ENCODE results near the gene TFIP11. TPM values are rescaled to one million over a fixed set of nuclear protein-coding genes. Genes with fewer than 3 reads are reported as not detected.

Gene TFIP11
- total and polyA plus RNA-seq, 3 experiments from 2014 or later, result 41.5 to 58.8 (median 53.9) TPM

- no peak for DNase-seq
- Mint-ChIP-seq H3K4me1 (peaks cover 28 to 29% (median 29%) of the 10 kb centered on the region in 3 donors), H3K36me3 (peaks cover 0 to 14% (median 2%) of the 10 kb centered on the region in 3 donors), H3K9me3 (no peaks in the 10 kb centered on the region), H3K4me3 (peak overlapping the region in 1 of 7 donors; percentile 36), H3K27ac (no peak overlapping the region), H3K27me3 (no peaks in the 10 kb centered on the region)
- H3K27ac ChIP-seq (ENCODE audit: low read depth, low read length), result no peak overlapping the region
- H3K9me3 ChIP-seq (ENCODE audit: low read length), result no peaks in the 10 kb centered on the region
- no peak overlapping the region for H3K4me3 ChIP-seq (ENCODE audit: low read length)
- ChIA-PET CTCF (interaction anchor here (1.1 kb wide), 1 partner anchor 127 kb away, joined by 3 read pairs; no protein-coding TSS in a partner anchor), POLR2A (no interaction called here)
- H3K36me3 ChIP-seq (ENCODE audit: insufficient read depth, low read length), result no peaks in the 10 kb centered on the region
- peaks cover 19% of the 10 kb centered on the region for H3K4me1 ChIP-seq (ENCODE audit: insufficient read depth, low read length)
- no peaks in the 10 kb centered on the region for H3K27me3 ChIP-seq (ENCODE audit: insufficient read depth, low read length, poor library complexity, severe bottlenecking)
These were observed 3.7 kb upstream of the TFIP11 start for GRCh38 chr22:26515931-26516330.

- H3K27ac Mint-ChIP-seq, result peak overlapping the region in 3 of 8 donors; percentile 22 to 57 (median 48)
- CTCF ChIA-PET, result interaction anchor here (1.0 to 1.2 kb wide), 3 partner anchors 11 to 143 kb away, joined by 3 to 5 read pairs (median 3); partner anchors contain the start of genes HPS4, MIAT and SRRD
- H3K4me3 ChIP-seq (ENCODE audit: low read length), result no peak overlapping the region
- peaks cover 0 to 26% (median 8%) of the 10 kb centered on the region in 3 donors for H3K36me3 Mint-ChIP-seq
- H3K27me3 Mint-ChIP-seq, result no peaks in the 10 kb centered on the region
- H3K4me1 ChIP-seq (ENCODE audit: insufficient read depth, low read length), result peaks cover 26% of the 10 kb centered on the region
- no peaks in the 10 kb centered on the region for H3K27me3 ChIP-seq (ENCODE audit: insufficient read depth, low read length, poor library complexity, severe bottlenecking)
- H3K9me3 ChIP-seq (ENCODE audit: low read length), result no peaks in the 10 kb centered on the region
- no peak overlapping the region for H3K27ac ChIP-seq (ENCODE audit: low read depth, low read length)
- H3K36me3 ChIP-seq (ENCODE audit: insufficient read depth, low read length), result peaks cover 10% of the 10 kb centered on the region
- peak overlapping the region in 3 of 7 donors; percentile 36 to 99 (median 39) for H3K4me3 Mint-ChIP-seq
- peaks cover 39 to 41% (median 40%) of the 10 kb centered on the region in 3 donors for H3K4me1 Mint-ChIP-seq
- no peak for DNase-seq
- POLR2A ChIA-PET, result interaction anchor here (0.6 to 0.7 kb wide), 2 partner anchors 70 to 144 kb away, joined by 3 to 4 read pairs; no protein-coding TSS in a partner anchor
- no peaks in the 10 kb centered on the region for H3K9me3 Mint-ChIP-seq
These were observed 2.3 kb upstream of the TFIP11 start for GRCh38 chr22:26514419-26515161.

GRCh38 chr22:26513838-26514237, 1.6 kb upstream of the TFIP11 start:
- Histone ChIP-seq H3K4me1 (ENCODE audit: insufficient read depth, low read length) (peaks cover 26% of the 10 kb centered on the region), H3K27ac (ENCODE audit: low read depth, low read length) (no peak overlapping the region), H3K36me3 (ENCODE audit: insufficient read depth, low read length) (peaks cover 17% of the 10 kb centered on the region), H3K9me3 (ENCODE audit: low read length) (no peaks in the 10 kb centered on the region), H3K4me3 (ENCODE audit: low read length) (no peak overlapping the region), H3K27me3 (ENCODE audit: insufficient read depth, low read length, poor library complexity, severe bottlenecking) (no peaks in the 10 kb centered on the region)
- peaks cover 6 to 33% (median 13%) of the 10 kb centered on the region in 3 donors for H3K36me3 Mint-ChIP-seq
- DNase-seq, result no peak
- no peaks in the 10 kb centered on the region for H3K27me3 Mint-ChIP-seq
- POLR2A ChIA-PET, result interaction anchor here (0.9 kb wide), 1 partner anchor 30 kb away, joined by 5 read pairs; the partner anchor contains the start of genes HPS4 and SRRD
- no peaks in the 10 kb centered on the region for H3K9me3 Mint-ChIP-seq
- H3K4me3 Mint-ChIP-seq, result peak overlapping the region in 4 of 7 donors; percentile 99 to 100 (median 99)
- CTCF ChIA-PET, result interaction anchor here (1.0 to 2.0 kb wide), 5 partner anchors 11 to 151 kb away, joined by 3 to 8 read pairs (median 3); partner anchors contain the start of genes HPS4, MIAT and SRRD
- peaks cover 45 to 47% (median 46%) of the 10 kb centered on the region in 3 donors for H3K4me1 Mint-ChIP-seq
- H3K27ac Mint-ChIP-seq, result peak overlapping the region in 4 of 8 donors; percentile 42 to 100 (median 74)

GRCh38 chr22:26508148-26508547, 4.1 kb downstream of the TFIP11 start:
- H3K4me3 ChIP-seq (ENCODE audit: low read length), result no peak overlapping the region
- Mint-ChIP-seq H3K27me3 (no peaks in the 10 kb centered on the region), H3K4me1 (peaks cover 53 to 59% (median 53%) of the 10 kb centered on the region in 3 donors), H3K27ac (no peak overlapping the region), H3K9me3 (no peaks in the 10 kb centered on the region), H3K4me3 (peak overlapping the region in 1 of 7 donors; percentile 34), H3K36me3 (peaks cover 13 to 76% (median 28%) of the 10 kb centered on the region in 3 donors)
- POLR2A ChIA-PET, result no interaction called here
- peaks cover 35% of the 10 kb centered on the region for H3K4me1 ChIP-seq (ENCODE audit: insufficient read depth, low read length)
- peaks cover 57% of the 10 kb centered on the region for H3K36me3 ChIP-seq (ENCODE audit: insufficient read depth, low read length)
- H3K27me3 ChIP-seq (ENCODE audit: insufficient read depth, low read length, poor library complexity, severe bottlenecking), result no peaks in the 10 kb centered on the region
- no peak for DNase-seq
- no peaks in the 10 kb centered on the region for H3K9me3 ChIP-seq (ENCODE audit: low read length)
- H3K27ac ChIP-seq (ENCODE audit: low read depth, low read length), result no peak overlapping the region
- CTCF ChIA-PET, result interaction anchor here (1.2 kb wide), 1 partner anchor 135 kb away, joined by 3 read pairs; no protein-coding TSS in a partner anchor

GRCh38 chr22:26503758-26504157, 8.5 kb downstream of the TFIP11 start:
- DNase-seq, result no peak
- Mint-ChIP-seq H3K4me3 (peak overlapping the region in 4 of 7 donors; percentile 54 to 74 (median 63)), H3K36me3 (peaks cover 7 to 81% (median 32%) of the 10 kb centered on the region in 3 donors), H3K9me3 (no peaks in the 10 kb centered on the region), H3K27me3 (no peaks in the 10 kb centered on the region), H3K4me1 (peaks cover 27 to 32% (median 27%) of the 10 kb centered on the region in 3 donors), H3K27ac (peak overlapping the region; percentile 66 to 94 (median 85))
- peaks cover 20% of the 10 kb centered on the region for H3K4me1 ChIP-seq (ENCODE audit: insufficient read depth, low read length)
- H3K27ac ChIP-seq (ENCODE audit: low read depth, low read length), result no peak overlapping the region
- ChIA-PET CTCF (interaction anchor here (0.7 to 4.6 kb wide), 15 partner anchors 9 to 170 kb away, joined by 3 to 33 read pairs (median 5); partner anchors contain the start of gene TFIP11), POLR2A (interaction anchor here (0.6 to 2.5 kb wide), 4 partner anchors 9 to 170 kb away, joined by 3 to 12 read pairs (median 10); partner anchors contain the start of genes HPS4, SRRD and TFIP11)
- H3K4me3 ChIP-seq (ENCODE audit: low read length), result no peak overlapping the region
- peaks cover 79% of the 10 kb centered on the region for H3K36me3 ChIP-seq (ENCODE audit: insufficient read depth, low read length)
- H3K27me3 ChIP-seq (ENCODE audit: insufficient read depth, low read length, poor library complexity, severe bottlenecking), result no peaks in the 10 kb centered on the region
- no peaks in the 10 kb centered on the region for H3K9me3 ChIP-seq (ENCODE audit: low read length)

- CTCF ChIA-PET, result interaction anchor here (0.7 to 4.6 kb wide), 20 partner anchors 9 to 171 kb away, joined by 3 to 33 read pairs (median 4); partner anchors contain the start of gene TFIP11
- POLR2A ChIA-PET, result interaction anchor here (0.6 to 2.5 kb wide), 5 partner anchors 10 to 170 kb away, joined by 3 to 12 read pairs (median 10); partner anchors contain the start of genes HPS4, MIAT, SRRD and TFIP11
- H3K36me3 ChIP-seq (ENCODE audit: insufficient read depth, low read length), result peaks cover 77% of the 10 kb centered on the region
- Mint-ChIP-seq H3K27me3 (no peaks in the 10 kb centered on the region), H3K36me3 (peaks cover 7 to 83% (median 34%) of the 10 kb centered on the region in 3 donors), H3K4me3 (peak overlapping the region; percentile 18 to 75 (median 62)), H3K4me1 (peaks cover 27 to 31% (median 28%) of the 10 kb centered on the region in 3 donors), H3K9me3 (no peaks in the 10 kb centered on the region), H3K27ac (peak overlapping the region; percentile 66 to 94 (median 88))
- peaks cover 20% of the 10 kb centered on the region for H3K4me1 ChIP-seq (ENCODE audit: insufficient read depth, low read length)
- peak; percentile 51 to 79 (median 76) for DNase-seq
- H3K27ac ChIP-seq (ENCODE audit: low read depth, low read length), result peak overlapping the region; percentile 27
- no peak overlapping the region for H3K4me3 ChIP-seq (ENCODE audit: low read length)
- H3K27me3 ChIP-seq (ENCODE audit: insufficient read depth, low read length, poor library complexity, severe bottlenecking), result no peaks in the 10 kb centered on the region
- H3K9me3 ChIP-seq (ENCODE audit: low read length), result no peaks in the 10 kb centered on the region
These were observed 9.3 kb downstream of the TFIP11 start for GRCh38 chr22:26502688-26503561.

GRCh38 chr22:26501996-26502395, 10.3 kb downstream of the TFIP11 start:
- peaks cover 77% of the 10 kb centered on the region for H3K36me3 ChIP-seq (ENCODE audit: insufficient read depth, low read length)
- CTCF ChIA-PET, result interaction anchor here (0.9 to 4.6 kb wide), 9 partner anchors 11 to 164 kb away, joined by 3 to 33 read pairs (median 4); partner anchors contain the start of gene TFIP11
- POLR2A ChIA-PET, result interaction anchor here (0.6 to 2.5 kb wide), 4 partner anchors 8 to 171 kb away, joined by 4 to 12 read pairs (median 8); partner anchors contain the start of genes HPS4, MIAT and SRRD

More at GRCh38 chr22:26501996-26502395, 10.3 kb downstream of the TFIP11 start:
- peaks cover 20% of the 10 kb centered on the region for H3K4me1 ChIP-seq (ENCODE audit: insufficient read depth, low read length)
- no peak overlapping the region for H3K4me3 ChIP-seq (ENCODE audit: low read length)
- Mint-ChIP-seq H3K36me3 (peaks cover 7 to 87% (median 40%) of the 10 kb centered on the region in 3 donors), H3K27ac (peak overlapping the region in 4 of 8 donors; percentile 41 to 77 (median 66)), H3K4me3 (no peak overlapping the region), H3K27me3 (no peaks in the 10 kb centered on the region), H3K9me3 (no peaks in the 10 kb centered on the region), H3K4me1 (peaks cover 27 to 32% (median 30%) of the 10 kb centered on the region in 3 donors)
- DNase-seq, result no peak
- no peak overlapping the region for H3K27ac ChIP-seq (ENCODE audit: low read depth, low read length)
- H3K27me3 ChIP-seq (ENCODE audit: insufficient read depth, low read length, poor library complexity, severe bottlenecking), result no peaks in the 10 kb centered on the region
- H3K9me3 ChIP-seq (ENCODE audit: low read length), result no peaks in the 10 kb centered on the region
